NCI-H1105 (cell line): Measurements from ENCODE around the gene SSBP3.

ENCODE experiments used
- DNase-seq: peaks from one replicate; lab custom pipeline; 2025; lab: John Stamatoyannopoulos, UW

Gene SSBP3

DNA sequence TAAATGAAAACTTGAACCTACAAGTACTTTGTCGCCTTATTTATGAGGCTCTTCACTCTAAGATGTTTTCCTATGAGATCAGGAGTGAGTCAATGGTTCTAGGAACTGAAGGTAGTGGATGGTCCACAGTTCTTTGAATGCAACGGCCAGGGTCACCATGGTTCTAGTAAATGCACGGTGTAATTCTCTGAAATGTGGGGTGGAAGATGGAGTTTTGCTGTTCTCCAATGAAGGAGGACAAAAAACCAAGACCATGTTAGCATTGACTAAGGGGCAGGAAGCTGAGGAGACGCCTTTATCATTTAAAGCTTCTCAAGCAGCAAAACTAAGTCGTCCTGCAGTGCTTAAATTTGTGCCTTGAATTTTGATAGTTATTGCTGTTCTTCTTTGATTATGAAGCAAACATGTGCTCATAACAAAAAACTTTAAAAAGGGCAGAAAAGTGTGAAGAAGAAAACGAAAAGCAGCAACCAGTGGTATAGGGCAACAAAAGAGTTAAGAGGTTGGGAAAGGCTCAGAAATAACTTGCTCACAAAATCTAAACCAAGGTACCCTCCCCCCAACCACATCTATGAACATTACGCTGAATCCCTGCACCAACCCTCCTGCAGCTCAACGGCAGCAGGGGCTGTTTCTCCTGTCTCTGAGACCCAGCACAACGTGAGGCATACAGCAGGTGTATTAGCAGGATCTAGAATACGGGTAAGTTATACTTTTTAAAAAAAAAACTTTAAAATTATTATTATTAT, 121.2 kb downstream of the SSBP3 start:
- no peak for DNase-seq

DNA sequence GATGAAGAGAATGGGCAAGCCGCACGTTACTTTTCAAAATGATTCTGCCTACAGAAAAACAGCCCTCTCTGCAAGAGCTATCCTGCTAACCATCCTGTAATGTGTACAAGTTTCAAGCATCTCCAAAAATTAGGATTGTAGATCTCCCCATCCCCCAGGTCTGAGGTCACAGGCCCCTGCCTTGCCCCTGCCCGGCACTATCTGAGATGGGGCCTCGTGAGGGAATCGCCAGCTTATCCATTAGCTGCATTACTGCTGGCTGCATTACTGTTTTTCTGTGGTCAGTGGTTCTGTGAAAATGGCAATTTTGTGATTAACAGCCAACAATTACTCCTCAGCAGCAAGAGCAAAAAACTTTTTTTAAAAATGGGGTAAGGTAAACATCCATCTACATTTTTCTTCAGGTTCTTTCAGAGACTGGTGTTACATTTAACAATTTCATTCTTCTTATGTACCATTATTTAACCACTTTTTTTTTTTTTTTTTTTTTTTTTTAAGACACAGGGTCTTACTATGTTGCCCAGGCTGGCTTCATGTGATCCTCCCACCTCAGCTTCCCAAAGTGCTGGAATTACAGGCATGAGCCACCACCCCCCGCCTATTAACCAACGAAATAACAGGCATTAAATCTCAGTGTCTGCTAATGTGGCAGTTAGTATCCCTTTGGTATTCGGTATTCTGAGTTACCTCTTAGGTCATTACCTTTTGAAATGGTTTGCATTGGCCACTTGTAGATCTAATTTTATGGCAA, 122.4 kb downstream of the SSBP3 start:
- no peak for DNase-seq

DNA sequence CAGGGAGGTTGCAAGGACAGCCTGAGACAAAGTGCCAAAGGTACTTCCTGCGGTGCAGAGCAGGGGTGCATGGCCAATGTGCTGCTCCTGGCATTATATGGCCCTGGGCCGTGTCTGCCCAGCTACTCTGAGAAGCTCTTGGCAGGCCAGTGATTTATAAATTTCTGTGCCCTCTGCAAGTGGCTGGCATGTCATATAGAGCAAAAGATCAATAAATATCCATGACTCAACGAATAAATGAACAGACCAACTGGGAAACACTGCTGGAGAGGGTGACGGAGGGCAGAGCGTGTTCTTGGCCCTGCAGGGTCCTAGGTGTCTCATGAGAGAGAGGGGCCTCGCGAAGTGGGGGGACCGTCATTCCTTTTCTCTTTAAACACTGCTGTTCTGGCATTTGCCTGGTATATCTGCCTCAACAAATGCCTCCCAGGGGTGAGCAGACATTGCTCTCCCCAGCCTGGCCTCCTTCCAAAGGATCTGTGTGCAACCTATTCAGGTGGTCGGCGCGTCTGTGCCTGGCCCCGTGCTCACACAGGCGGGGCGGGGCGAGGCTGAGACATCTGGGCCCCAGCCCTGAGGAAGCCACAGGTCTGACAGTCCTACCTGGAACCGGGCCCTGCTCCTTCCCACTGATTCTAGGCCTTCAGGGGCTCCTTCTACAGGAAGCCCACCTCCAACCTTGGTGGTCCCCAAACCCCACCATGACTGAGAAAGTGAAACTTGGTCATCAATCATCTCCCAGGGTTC, 123.9 kb downstream of the SSBP3 start:
- no peak for DNase-seq

DNA sequence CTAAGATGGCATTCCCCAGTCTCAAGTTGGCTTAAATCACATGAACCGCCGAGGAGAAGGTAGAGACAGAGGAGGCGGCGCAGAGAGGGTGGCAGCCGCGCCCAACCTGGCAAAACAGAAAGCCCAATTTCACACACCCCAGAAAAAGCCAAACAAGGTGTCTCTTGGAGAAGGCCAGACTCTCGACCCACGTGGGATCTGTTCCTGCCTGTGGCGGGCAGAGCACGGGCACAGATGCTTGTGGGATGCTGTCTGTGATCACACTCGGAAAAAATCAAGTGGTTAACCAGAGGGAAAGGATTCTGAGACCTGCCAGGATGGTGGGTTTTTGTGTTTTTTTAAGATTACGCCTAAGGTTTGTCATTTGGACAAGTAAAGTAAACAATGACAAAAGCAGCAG, 125.5 kb downstream of the SSBP3 start:
- DNase-seq = no peak

DNA sequence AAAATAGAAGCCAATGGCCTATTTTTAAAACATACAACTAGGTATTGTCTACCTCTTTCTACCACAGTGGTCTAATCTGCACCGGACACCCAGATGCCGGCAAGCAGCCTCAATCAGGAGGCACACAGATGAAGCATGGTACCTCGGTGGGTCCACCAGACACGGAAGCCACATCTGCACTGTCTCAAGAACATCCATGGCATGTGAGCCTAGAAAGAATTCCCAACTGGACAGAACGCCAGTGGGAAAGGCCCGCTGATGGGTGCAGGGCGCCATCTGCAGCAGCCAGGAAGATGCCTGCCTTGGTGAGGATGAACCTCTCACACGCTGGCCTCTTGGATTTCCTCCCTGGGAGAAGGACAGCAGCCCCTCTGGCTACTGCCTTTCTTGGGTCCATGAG, 126.7 kb downstream of the SSBP3 start:
- no peak for DNase-seq

DNA sequence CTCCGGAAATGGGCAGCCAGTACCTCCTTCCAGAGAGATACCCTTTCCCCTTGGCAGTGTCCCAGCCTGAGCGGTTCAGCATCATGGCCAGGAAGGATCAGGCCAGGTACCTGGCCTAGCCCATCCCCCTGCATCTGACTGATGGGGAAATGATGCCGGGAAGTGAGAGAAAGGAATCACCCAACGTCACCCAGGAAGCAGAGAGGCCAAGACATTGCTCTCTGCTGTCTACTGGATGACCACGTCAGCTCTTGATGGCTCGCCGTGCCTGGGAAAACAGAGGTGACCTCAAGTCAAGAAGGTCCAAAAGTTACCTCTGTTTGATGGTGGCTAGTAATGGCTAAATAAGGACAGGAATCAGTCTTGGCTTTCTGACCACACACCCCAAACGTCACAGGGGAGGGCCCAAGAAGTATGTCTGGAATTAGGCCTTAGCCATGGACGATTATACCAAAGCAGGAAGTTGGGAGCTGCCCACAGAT, 127.2 kb downstream of the SSBP3 start:
- DNase-seq = no peak

DNA sequence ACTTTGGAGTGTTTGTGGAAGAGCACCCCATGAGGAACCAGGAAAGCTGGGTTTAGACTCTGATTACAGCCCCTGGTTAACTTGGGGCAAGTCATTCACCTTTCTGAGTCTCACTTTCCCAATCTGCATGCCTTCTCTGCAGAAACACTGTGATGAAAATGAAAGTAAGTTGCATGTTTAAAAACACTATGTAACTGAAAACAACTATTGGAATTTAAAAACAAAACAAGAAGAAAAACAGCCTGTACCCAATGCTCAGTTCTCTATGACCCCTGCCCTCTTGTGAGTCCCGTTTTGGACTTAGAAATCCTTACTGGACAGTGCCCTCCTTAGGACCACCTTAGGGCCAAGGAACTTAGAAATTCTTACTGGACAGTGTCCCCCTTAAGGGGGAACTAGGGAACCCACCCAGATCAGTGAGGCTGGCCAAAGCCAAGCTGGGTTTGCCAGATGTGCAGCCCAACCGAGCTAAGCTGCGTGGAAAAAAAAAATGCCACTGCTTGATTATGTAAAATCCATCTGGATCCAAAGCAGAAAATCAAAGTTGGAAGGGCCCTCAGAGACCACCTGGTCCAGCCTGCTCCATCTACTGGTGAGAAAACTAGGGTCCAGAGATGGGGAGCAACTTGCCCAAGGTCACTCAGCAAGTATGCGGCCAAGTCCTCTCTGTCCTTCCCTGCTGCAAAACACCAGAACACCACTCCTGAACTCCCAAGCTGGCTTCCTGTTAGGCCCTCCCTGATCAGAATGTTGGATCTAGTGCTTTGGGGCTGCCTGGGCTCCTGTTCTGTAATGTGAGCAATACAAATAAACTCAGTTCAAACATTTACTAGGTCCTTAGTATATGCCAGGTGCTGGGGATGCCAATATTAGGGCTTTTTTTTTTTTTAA, 128.5 kb downstream of the SSBP3 start:
- no peak for DNase-seq

DNA sequence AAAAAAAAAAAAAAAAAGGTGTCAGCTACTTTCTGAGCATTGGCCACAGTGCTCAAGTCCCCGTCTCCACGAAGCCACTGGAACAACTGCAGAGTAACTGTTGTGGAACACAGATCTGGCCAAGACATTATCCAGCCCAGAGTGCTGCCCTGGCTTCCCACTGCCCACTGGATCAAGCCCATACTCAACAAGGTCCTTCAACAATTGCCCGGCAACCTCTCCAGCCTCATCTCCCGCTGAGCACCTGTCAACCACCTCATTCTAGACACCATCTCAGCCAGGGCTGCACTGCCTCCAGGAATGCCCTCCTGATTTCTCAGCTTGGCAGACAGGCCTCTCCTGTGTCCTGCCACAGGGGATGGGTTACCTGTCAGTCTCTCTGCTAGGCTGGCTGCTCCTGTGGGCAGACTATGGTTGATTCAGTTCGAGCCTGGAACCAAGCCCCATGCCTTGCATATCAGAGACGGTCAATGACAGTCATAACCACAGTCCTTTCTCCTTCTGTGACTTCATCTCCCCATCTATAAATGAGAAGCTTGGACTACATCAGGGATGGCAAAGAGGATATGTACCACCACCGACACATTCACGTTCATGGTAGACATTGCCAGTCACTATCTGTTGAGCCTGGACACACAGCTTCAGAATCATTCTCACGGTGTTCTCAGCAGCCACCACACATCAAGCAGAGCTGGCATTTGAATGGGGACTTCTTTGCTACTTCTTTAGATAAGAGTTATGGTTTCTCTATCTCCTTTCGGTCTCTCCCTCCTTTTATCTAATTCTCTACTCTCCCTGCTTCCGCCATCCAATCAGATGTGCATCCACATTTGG, 129.4 kb downstream of the SSBP3 start:
- no peak for DNase-seq

DNA sequence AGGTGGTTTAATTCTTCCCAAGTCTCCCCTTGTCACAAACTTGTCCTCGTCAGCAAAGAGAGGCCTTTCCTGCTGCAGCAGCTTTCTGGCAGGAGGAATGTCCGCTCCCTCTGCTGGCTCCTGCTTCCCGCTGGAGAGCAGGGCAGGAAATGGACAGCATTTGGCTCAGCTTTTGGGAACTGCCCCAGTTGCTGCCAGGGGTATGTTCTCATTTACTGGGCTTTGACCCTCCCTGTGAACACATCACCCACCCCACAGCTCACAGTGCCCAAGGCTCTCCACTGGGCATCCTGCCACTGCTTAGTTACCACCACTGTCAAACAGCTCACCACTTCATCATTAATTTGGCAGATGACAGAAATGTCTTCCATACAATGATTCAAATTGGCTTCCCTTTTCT, 130.8 kb downstream of the SSBP3 start:
- DNase-seq = no peak

- no peak for DNase-seq
Measured at GRCh38 chr1:54274881-54275280, 131.3 kb downstream of the SSBP3 start.

DNA sequence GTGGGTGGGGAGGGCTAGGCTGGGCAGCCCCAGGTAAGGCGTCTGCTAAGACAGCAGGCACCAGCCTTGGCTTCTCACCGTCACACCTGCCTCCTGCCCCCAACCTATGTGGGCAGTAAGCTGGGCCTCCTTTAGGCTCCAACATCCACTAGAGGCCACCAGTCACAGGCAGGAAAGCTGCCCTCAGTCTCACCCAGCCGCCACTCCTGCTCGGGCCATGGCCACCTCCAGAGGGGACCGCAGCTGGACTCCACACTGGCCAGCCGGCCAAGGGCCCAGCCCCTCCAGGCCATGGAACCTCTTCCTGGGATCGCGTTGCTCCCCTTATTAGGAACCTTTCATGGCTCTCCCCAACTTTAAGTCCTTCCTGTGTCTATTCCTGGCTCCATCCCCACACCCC, 131.7 kb downstream of the SSBP3 start:
- DNase-seq = no peak

DNA sequence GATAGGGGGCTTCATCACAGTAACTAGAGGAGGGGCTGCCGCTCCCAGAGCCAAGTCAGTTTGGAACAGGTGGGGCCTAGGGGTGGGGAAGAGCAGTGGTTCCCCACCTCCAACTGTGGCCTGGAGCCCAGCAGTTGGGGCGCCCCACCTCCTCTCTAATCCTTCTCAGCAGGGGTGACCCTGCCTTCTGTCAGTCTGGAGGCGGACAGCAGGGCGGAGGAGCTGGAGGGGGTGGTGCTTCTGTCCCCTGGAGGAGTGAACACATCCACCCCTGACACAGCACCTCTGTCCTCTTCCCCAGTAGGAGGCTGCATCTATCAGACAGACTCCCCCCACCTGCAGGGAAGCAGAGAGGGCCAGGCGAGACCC, 132.4 kb downstream of the SSBP3 start:
- no peak for DNase-seq

GRCh38 chr1:54273092-54273794, 133.0 kb downstream of the SSBP3 start:
- DNase-seq = no peak

DNA sequence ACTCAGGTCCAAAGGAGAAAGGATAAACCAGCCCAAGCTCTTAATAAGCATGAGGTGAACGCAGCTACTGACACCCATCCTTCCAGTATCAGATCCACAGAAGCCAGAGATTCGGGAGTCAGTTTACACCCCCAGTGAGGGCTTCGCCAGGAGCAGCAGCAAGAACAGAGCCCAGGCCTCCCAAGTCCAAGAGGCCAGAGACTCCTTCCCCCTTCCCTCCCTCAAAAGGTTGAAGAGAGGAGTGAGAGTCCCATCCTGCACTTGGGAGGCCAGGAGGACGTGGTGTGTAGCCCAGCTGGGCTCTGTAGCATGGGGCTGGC, 133.5 kb downstream of the SSBP3 start:
- no peak for DNase-seq

- no peak for DNase-seq
Measured at GRCh38 chr1:54272134-54272533, 134.1 kb downstream of the SSBP3 start.

- DNase-seq = no peak
Measured at GRCh38 chr1:54271341-54271740, 134.9 kb downstream of the SSBP3 start.

GRCh38 chr1:54270543-54270942, 135.7 kb downstream of the SSBP3 start:
- DNase-seq = no peak

- DNase-seq = no peak
Measured at GRCh38 chr1:54268762-54269297, 137.4 kb downstream of the SSBP3 start.

GRCh38 chr1:54267815-54268761, 138.1 kb downstream of the SSBP3 start:
- no peak for DNase-seq
